Neural progenitor cell (in vitro differentiated cells): ENCODE measurements around the gene SNX15.
"Not testable (repeated sequence)": the region's sequence is repeated elsewhere in the genome, so short reads cannot be mapped to it uniquely, and the experiment has no call there.

Experiments used
- EZH2 ChIP-seq: fragments of 200-600 bp; sonication (generic); IDR thresholded peaks from 2 replicates; pipeline ENCODE4 v1.6.1; 2017; ENCODE audit warnings: antibody characterized with exemption, mild to moderate bottlenecking, moderate library complexity
- EZH2phosphoT487 ChIP-seq: fragments of 200-600 bp; sonication (generic); IDR thresholded peaks from 2 replicates; pipeline ENCODE4 v1.6.1; 2017; ENCODE audit warnings: antibody characterized with exemption
- TF ChIP-seq, protein P1 (sequence below): fragments of 200-600 bp; sonication (generic); IDR thresholded peaks from 2 replicates; pipeline ENCODE4 v1.5.1; 2017; ENCODE audit warnings: antibody characterized with exemption, mild to moderate bottlenecking

DNA sequence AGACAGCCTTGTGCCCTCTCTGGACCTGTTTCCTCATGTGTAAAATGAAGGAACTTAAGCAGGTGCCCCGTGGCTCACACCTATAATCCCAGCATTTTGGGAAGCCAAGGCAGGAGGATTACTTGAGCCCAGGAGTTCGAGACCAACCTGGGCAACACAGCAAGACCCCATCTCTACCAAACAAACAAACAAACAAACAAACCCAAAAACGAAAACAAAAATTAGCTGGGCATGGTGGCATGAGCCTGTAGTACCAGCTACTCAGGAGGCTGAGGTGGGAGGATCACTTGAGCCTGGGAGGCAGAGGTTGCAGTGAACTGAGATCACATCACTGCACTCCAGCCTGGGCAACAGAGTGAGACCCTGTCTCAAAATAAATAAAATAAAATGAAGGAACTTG is 23.3 kb upstream of the SNX15 start:
- TF ChIP-seq, protein P1, sequence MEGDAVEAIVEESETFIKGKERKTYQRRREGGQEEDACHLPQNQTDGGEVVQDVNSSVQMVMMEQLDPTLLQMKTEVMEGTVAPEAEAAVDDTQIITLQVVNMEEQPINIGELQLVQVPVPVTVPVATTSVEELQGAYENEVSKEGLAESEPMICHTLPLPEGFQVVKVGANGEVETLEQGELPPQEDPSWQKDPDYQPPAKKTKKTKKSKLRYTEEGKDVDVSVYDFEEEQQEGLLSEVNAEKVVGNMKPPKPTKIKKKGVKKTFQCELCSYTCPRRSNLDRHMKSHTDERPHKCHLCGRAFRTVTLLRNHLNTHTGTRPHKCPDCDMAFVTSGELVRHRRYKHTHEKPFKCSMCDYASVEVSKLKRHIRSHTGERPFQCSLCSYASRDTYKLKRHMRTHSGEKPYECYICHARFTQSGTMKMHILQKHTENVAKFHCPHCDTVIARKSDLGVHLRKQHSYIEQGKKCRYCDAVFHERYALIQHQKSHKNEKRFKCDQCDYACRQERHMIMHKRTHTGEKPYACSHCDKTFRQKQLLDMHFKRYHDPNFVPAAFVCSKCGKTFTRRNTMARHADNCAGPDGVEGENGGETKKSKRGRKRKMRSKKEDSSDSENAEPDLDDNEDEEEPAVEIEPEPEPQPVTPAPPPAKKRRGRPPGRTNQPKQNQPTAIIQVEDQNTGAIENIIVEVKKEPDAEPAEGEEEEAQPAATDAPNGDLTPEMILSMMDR = not testable (repeated sequence)
- not testable (repeated sequence) for TF ChIP-seq EZH2, EZH2phosphoT487
